ENCODE measurements around the gene PLCH2.

DNA sequence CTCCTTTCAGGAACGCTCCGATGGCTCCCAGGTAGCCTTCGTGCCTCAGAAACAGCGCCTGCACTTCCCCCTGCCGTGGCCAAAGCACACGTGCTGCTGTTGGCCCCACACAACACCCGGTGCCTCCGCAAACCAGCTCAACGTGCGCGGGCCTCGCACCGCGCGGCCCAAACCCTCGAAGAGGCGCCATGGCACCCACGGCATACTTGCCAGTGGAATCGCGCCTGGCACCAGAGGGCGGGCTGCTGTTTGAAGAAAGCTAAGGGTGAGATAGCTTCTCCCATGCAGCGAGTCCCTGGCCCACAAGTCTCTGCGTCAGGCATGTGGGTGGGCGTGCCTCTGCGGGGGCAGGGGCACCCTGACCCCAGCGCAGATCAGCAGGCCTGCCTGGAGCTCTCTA is 42.4 kb downstream of the PLCH2 start:
- TF ChIP-seq, protein P1, sequence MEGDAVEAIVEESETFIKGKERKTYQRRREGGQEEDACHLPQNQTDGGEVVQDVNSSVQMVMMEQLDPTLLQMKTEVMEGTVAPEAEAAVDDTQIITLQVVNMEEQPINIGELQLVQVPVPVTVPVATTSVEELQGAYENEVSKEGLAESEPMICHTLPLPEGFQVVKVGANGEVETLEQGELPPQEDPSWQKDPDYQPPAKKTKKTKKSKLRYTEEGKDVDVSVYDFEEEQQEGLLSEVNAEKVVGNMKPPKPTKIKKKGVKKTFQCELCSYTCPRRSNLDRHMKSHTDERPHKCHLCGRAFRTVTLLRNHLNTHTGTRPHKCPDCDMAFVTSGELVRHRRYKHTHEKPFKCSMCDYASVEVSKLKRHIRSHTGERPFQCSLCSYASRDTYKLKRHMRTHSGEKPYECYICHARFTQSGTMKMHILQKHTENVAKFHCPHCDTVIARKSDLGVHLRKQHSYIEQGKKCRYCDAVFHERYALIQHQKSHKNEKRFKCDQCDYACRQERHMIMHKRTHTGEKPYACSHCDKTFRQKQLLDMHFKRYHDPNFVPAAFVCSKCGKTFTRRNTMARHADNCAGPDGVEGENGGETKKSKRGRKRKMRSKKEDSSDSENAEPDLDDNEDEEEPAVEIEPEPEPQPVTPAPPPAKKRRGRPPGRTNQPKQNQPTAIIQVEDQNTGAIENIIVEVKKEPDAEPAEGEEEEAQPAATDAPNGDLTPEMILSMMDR (IDR thresholded peaks at IDR 0.05) = no peak
- TF ChIP-seq POLR2A (IDR thresholded peaks at IDR 0.05) = no peak
- no peak for TF ChIP-seq EP300 (IDR thresholded peaks at IDR 0.05; ENCODE audit: low read depth)

All from transverse colon (tissue), 3 donors.